ENCODE data around the gene CYBC1. TPM values are rescaled to one million over a fixed set of nuclear protein-coding genes. Genes with fewer than 3 reads are reported as not detected.

CYBC1 gene
- total and polyA plus RNA-seq, 2 of the 8 experiments (the other 6 are each of a cell fraction or from before 2014, with no cell fraction given), result 74.6 to 81.4 TPM

GRCh38 chr17:82443465-82444283, 6.9 kb downstream of the CYBC1 start:
- Histone ChIP-seq H3K14ac (ENCODE audit: insufficient read length) (no peak overlapping the region), H3K4me1 (replicated peaks in 1 of 4; ENCODE audit: control insufficient read depth in 3 of 4, insufficient read depth in 4 of 4, low read length in 3 of 4) (peaks cover 0 to 18% (median 8%) of the 10 kb centered on the region in 4 experiments; a peak in 6 of 7 replicates), H3K79me2 (ENCODE audit: control insufficient read depth in 1 of 2, insufficient read depth in 2 of 2, low read length in 2 of 2) (no peaks in the 10 kb centered on the region; a peak in 1 of 4 replicates), H3K56ac (replicated peaks; ENCODE audit: insufficient read length, low read depth, low read length) (no peak overlapping the region), H3K27ac (ENCODE audit: low read depth, low read length) (no peak overlapping the region), H2BK15ac (ENCODE audit: low read length) (no peak overlapping the region), H3K4me2 (ENCODE audit: insufficient read depth in 1 of 2, low read depth in 2 of 2, low read length in 2 of 2) (no peak overlapping the region), H4K20me1 (replicated peaks in 1 of 2; ENCODE audit: control insufficient read depth in 1 of 2, insufficient read depth in 2 of 2, low read length in 2 of 2) (peaks cover 2 to 31% of the 10 kb centered on the region in 2 experiments), H3K4me3 (ENCODE audit: extremely low read depth in 1 of 4, insufficient read depth in 2 of 4, low read depth in 3 of 4, low read length in 4 of 4) (no peak overlapping the region), H4K91ac (replicated peaks; ENCODE audit: insufficient read length, low read length) (no peak overlapping the region), H3K9me3 (ENCODE audit: insufficient read depth in 2 of 2, low read depth in 1 of 2, low read length in 1 of 2) (no peaks in the 10 kb centered on the region), H3K27me3 (replicated peaks in 1 of 4; ENCODE audit: control insufficient read depth in 3 of 4, extremely low read depth in 1 of 4, insufficient read depth in 3 of 4, low read length in 3 of 4) (no peaks in the 10 kb centered on the region), H2AFZ (ENCODE audit: low read length) (no peak overlapping the region), H3K23ac (ENCODE audit: insufficient read length) (no peak overlapping the region), H2BK5ac (ENCODE audit: low read depth, low read length) (no peak overlapping the region), H3K36me3 (ENCODE audit: control insufficient read depth in 2 of 4, insufficient read depth in 4 of 4, low read length in 3 of 4) (peaks cover 4 to 17% (median 12%) of the 10 kb centered on the region in 4 experiments; a peak in 4 of 8 replicates), H2AK5ac (ENCODE audit: low read depth, low read length) (no peak overlapping the region), H4K5ac (ENCODE audit: insufficient read length, low read depth, low read length) (no peak overlapping the region), H3K18ac (ENCODE audit: extremely low read depth, low read length) (no peak overlapping the region), H2BK12ac (ENCODE audit: low read depth, low read length) (no peak overlapping the region), H4K8ac (ENCODE audit: extremely low read depth, insufficient read depth, low read length) (no peak overlapping the region; the same call in 1 of the 2 replicates), H2BK120ac (replicated peaks; ENCODE audit: low read depth, low read length) (no peak overlapping the region), H3K23me2 (ENCODE audit: low read depth, low read length) (no peaks in the 10 kb centered on the region), H3K9ac (replicated peaks in 1 of 4; ENCODE audit: extremely low read depth in 1 of 4, low read depth in 3 of 4, low read length in 3 of 4) (no peak overlapping the region), H3K79me1 (ENCODE audit: low read depth, low read length) (no peaks in the 10 kb centered on the region; the same call in 1 of the 2 replicates), H3K4ac (replicated peaks; ENCODE audit: insufficient read length, low read depth, low read length) (no peak overlapping the region), H2BK20ac (ENCODE audit: low read length) (no peak overlapping the region)
- POLR2A ChIA-PET (ENCODE audit: partially characterized antibody), result interaction anchor here (0.9 to 3.9 kb wide), 4 partner anchors 10 to 25 kb away, joined by 3 to 19 read pairs (median 5); no protein-coding TSS in a partner anchor
- CTCF ChIA-PET (ENCODE audit: partially characterized antibody), result interaction anchor here (1.7 kb wide), 1 partner anchor 19 kb away, joined by 6 read pairs; no protein-coding TSS in a partner anchor
- WGBS, 2 experiments (ENCODE audit: extremely low coverage in 1 of 2, insufficient coverage in 1 of 2, insufficient read length in 1 of 2, insufficient replicate concordance in 2 of 2, low coverage in 1 of 2, low lambda C conversion rate in 2 of 2, missing lambda C conversion rate in 1 of 2), result 93% methylated on average over 31 of the region's 40 CpGs; no CpG with 5 or more reads in 1 of the 2 experiments
- no peak for DNase-seq (ENCODE audit: low read depth in 1 of 2, low spot score in 2 of 2)
- FAIRE-seq, result no peak
- TF ChIP-seq POLR2A (IDR thresholded peaks at IDR 0.05; ENCODE audit: control extremely low read depth in 1 of 2, low read depth in 2 of 2, low read length in 2 of 2), result peak in 1 of 2 experiments; percentile 32; a peak in 1 of 3 replicates
- TF ChIP-seq SP1 (IDR thresholded peaks at IDR 0.05; ENCODE audit: low read depth, low read length), result no peak

All from H1 (cell line).